Stimulated activated CD4-positive, alpha-beta T cell treated with anti-CD3 and anti-CD28 coated beads, Interleukin-1b, Interleukin-23, amount 100 ng/mL, for 4 hours (primary cell): ENCODE data around the gene HMCN2.

ENCODE experiments used
- DNase-seq, 2 donors: peaks; one replicate each; pipeline ENCODE4 v3.0.0-alpha.2; 2020; ENCODE audit warnings: low read depth in 2 of 2

Gene HMCN2, protein sequence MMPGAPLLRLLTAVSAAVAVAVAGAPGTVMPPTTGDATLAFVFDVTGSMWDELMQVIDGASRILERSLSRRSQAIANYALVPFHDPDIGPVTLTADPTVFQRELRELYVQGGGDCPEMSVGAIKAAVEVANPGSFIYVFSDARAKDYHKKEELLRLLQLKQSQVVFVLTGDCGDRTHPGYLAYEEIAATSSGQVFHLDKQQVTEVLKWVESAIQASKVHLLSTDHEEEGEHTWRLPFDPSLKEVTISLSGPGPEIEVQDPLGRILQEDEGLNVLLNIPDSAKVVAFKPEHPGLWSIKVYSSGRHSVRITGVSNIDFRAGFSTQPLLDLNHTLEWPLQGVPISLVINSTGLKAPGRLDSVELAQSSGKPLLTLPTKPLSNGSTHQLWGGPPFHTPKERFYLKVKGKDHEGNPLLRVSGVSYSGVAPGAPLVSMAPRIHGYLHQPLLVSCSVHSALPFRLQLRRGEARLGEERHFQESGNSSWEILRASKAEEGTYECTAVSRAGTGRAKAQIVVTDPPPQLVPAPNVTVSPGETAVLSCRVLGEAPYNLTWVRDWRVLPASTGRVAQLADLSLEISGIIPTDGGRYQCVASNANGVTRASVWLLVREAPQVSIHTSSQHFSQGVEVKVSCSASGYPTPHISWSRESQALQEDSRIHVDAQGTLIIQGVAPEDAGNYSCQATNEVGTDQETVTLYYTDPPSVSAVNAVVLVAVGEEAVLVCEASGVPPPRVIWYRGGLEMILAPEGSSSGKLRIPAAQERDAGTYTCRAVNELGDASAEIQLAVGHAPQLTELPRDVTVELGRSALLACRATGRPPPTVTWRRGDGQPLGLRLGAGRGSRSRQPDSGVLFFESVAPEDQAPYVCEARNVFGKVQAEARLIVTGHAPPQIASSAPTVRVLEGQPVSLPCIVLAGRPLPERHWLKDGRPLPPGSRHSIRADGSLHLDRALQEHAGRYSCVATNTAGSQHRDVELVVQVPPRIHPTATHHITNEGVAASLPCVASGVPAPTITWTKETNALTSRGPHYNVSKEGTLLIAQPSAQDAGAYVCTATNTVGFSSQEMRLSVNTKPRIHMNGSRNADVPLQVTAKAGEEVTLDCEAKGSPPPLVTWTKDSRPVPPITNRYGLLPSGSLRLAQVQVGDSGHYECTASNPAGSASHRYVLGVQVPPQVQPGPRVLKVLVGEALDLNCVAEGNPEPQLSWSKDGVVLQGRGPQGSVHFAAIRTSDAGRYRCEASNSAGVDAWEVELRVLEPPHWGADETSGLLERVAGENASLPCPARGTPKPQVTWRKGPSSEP (N-terminal part only)

DNA sequence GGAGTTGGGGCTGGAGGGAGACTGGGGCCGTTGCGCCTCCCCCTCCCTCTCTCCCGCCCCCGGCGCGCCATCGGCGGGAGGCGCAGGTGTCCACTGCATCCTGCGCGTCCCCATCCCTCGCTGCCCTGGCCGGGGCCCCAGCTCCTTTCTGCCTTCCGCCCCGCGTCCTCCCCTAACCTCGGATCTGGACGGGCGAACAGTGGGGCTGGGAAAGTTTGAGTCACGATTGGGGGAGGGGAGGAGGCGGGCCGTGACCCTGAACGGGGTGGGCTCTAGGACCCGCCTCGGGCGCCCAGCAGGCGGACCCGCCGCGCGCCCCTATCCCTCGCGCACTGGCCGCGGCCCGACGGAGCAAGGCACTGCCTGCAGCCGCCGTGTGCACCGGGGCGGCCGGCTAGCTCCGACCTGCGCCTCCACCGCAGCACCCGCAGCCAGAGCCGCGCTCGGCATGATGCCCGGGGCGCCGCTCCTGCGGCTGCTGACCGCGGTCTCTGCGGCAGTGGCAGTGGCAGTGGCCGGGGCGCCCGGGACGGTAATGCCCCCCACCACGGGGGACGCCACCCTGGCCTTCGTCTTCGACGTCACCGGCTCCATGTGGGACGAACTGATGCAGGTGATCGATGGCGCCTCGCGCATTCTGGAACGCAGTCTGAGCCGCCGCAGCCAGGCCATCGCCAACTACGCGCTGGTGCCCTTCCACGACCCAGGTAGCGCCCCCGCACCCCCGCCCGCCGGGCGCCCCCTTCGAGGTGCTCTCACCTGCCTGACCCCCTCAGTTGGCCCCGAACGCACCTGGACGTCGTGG is at the start of gene HMCN2:
Gene HMCN2, plus strand, starts transcription at position 330 of the 805 bp plus-strand sequence. Its CDS starts 119 bp downstream, at position 449.
- DNase-seq, result no peak

GRCh38 chr9:130217838-130218237 is 47.7 kb upstream of the HMCN2 start:
- no peak for DNase-seq

- no peak for DNase-seq
Observed at GRCh38 chr9:130219661-130220096, 45.9 kb upstream of the HMCN2 start.

- no peak for DNase-seq
Observed at GRCh38 chr9:130220352-130220751, 45.2 kb upstream of the HMCN2 start.

GRCh38 chr9:130222833-130223232 is 42.7 kb upstream of the HMCN2 start:
- DNase-seq, result no peak

DNA sequence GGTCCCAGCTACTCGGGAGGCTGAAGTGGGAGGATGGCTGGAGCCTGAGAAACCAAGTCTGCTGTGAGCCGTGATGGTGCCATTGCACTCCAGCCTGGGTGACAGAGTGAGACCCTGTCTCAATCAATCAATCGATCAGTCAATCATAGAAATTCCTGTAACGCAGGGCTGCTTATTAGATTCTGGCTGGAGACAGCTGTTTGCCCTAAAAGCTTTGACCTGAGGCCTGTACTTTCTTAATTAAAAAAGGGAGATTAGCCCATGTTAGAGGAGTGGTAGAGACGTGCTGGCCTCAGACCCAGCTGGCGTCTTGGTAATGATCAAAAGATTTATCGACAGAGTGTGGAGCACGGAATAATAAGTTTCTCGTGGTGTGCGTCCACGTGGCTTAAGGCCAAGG is 40.5 kb upstream of the HMCN2 start:
- DNase-seq, result no peak

GRCh38 chr9:130225586-130225985 is 40.0 kb upstream of the HMCN2 start:
- no peak for DNase-seq

GRCh38 chr9:130226112-130226511 is 39.4 kb upstream of the HMCN2 start:
- no peak for DNase-seq

DNA sequence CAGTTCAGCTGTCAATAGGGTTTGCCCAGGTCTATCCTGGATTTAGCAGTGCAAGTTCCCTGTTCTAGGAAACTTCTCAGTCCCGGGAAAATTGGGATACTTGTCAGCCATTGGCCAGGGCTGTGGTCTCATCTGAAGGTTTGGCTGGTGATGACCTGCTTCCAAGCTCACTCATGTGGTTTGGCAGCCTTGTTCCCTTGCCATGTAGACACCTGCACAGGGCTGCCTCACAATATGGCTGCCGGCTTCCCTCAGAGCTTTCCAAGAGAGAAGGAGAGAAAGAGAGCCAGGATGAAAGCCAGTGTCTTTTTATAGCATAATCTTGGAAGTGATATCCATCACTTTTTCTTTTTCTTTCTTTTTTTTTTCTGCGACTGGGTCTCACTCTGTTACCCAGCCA is 37.7 kb upstream of the HMCN2 start:
- DNase-seq, result no peak

GRCh38 chr9:130229759-130230158 is 35.8 kb upstream of the HMCN2 start:
- DNase-seq, result no peak

DNA sequence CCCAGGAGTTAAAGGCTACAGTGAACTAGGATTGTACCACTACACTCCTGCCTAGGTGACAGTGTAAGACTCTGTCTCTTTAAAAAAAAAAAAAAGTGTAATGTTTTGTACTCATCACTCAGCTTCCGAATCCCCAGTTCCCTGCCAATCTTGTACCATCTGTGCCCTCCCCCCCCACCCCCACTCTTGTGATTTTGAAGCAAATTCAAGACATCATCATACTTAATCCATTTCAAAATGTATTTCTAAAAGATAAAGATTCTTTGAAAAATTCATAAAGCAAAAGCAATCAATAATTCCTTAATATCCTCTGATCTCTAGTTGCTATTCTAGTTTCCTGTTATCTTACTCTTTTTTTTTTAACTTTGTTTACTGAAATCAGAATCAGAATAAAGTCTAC is 34.9 kb upstream of the HMCN2 start:
- DNase-seq, result no peak

DNA sequence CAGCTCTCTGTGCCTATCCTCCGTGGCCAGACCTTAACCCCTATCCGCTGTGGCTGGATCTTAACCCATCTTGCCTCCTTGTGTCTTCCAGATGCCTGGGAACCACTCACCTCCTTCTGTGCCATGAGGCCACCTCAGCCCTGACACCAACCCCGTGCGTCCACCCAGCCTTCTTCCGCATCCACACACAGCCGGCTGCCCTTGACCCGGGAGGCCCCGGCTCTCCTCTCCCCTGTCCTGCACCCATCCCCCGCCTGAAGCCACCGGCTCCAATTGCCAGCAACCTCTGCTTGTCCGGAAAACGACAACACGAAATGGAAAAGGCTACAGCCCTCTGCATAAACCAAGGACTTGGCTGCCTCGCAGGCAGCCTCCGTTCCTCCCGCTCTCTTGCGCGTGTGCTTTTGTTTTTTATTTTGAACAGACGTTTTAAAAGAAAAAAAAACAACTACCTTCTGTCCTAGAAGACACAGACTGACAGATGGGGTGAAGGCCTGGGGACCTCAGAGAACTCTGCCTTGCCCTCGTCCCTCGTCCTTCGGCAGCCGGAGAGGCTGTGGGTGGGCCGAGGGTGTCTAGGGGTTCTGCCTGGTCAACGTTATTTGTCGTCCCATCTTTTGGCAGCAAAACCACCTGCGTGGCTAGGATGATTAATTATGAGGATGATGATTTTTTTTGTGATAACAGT is 32.5 kb upstream of the HMCN2 start:
- DNase-seq, result no peak

GRCh38 chr9:130233587-130233945 is 32.0 kb upstream of the HMCN2 start:
- no peak for DNase-seq

GRCh38 chr9:130234340-130235260 is 31.0 kb upstream of the HMCN2 start:
- no peak for DNase-seq

- peak; percentile 61 to 66 for DNase-seq
Observed at GRCh38 chr9:130235558-130236435, 29.8 kb upstream of the HMCN2 start.

GRCh38 chr9:130236436-130236985 is 29.0 kb upstream of the HMCN2 start:
- no peak for DNase-seq

- no peak for DNase-seq
Observed at GRCh38 chr9:130237076-130237475, 28.5 kb upstream of the HMCN2 start.
